Breast epithelium (tissue), 4 donors: Measurements from ENCODE around the gene ANKMY2. TPM values are rescaled to one million over a fixed set of nuclear protein-coding genes. Genes with fewer than 3 reads are reported as not detected.

Experiments
- DNase-seq, 2 donors: peaks; one replicate each; pipeline ENCODE4 v3.0.0-alpha.2; 2019; ENCODE audit warnings: low spot score in 2 of 2
- H3K27ac ChIP-seq, 2 donors: fragments of 200-600 bp; sonication (generic) in 1 of 2; one replicate each; pipeline ENCODE4 v1.5.1; 2016 to 2019; ENCODE audit warnings: mild to moderate bottlenecking in 1 of 2
- H3K27me3 ChIP-seq, 2 donors: fragments of 200-600 bp; sonication (generic) in 1 of 2; one replicate each; pipeline versions ENCODE4 v1.5.1 to v1.6.0; 2017 to 2019; ENCODE audit warnings: control low read depth in 1 of 2, mild to moderate bottlenecking in 1 of 2
- H3K36me3 ChIP-seq: fragments of 200-600 bp; one replicate; pipeline ENCODE4 v1.5.1; 2019
- H3K4me1 ChIP-seq, 2 donors: fragments of 200-600 bp; sonication (generic); one replicate each; pipeline ENCODE4 v1.5.1; 2016 to 2019; ENCODE audit warnings: control low read depth in 1 of 2
- H3K4me3 ChIP-seq, 3 donors: fragments of 200-600 bp; sonication (generic); 1 replicate in 2 of 3; 2 replicates in 1 of 3; pipeline ENCODE4 v1.5.1; 2016 to 2019; ENCODE audit warnings: mild to moderate bottlenecking in 3 of 3, moderate library complexity in 2 of 3
- H3K9me3 ChIP-seq, 2 donors: fragments of 200-600 bp; sonication (generic) in 1 of 2; one replicate each; pipeline ENCODE4 v1.5.1; 2016 to 2019; ENCODE audit warnings: control low read depth in 1 of 2
- POLR2A ChIP-seq: fragments of 450-650 bp; IDR thresholded peaks from one replicate; pipeline ENCODE4 v1.6.1; 2016; ENCODE audit warnings: antibody characterized with exemption, mild to moderate bottlenecking, moderate library complexity
- POLR2AphosphoS5 ChIP-seq, 3 donors: sonication (generic); formaldehyde crosslinking; IDR thresholded peaks; one replicate each; pipeline ENCODE4 v1.6.1; 2017; ENCODE audit warnings: antibody characterized with exemption in 3 of 3
- intact Hi-C: fragments of 100-400 bp; cut with DNase I; formaldehyde crosslinking; loops from one replicate; pipeline ENCODE4 v1.15.1; 2023; ENCODE audit warnings: low total_unique reads
- total RNA-seq, 3 donors: library from RNA; depleted of rRNA; stranded (reverse); fragments of >200 nt; gene quantifications; one replicate each; pipeline ENCODE4 v1.1.0, GENCODE V29; 2016
- TF ChIP-seq, protein P1 (sequence below), 3 donors: fragments of 450-650 bp; IDR thresholded peaks; one replicate each; pipeline ENCODE4 v1.5.1; 2016 to 2017; ENCODE audit warnings: antibody characterized with exemption in 3 of 3, mild to moderate bottlenecking in 3 of 3, moderate library complexity in 3 of 3

Gene ANKMY2
- total RNA-seq, 3 donors from 2014 or later: 14.9 to 24.4 (median 18.4) TPM

GRCh38 chr7:16587790-16588189, 57.8 kb downstream of the ANKMY2 start:
- intact Hi-C loops: no loop called here

GRCh38 chr7:16587129-16587528, 58.4 kb downstream of the ANKMY2 start:
- Histone ChIP-seq H3K4me1 (no peaks in the 10 kb centered on the region), H3K4me3 (no peak overlapping the region), H3K27ac (no peak overlapping the region), H3K9me3 (no peaks in the 10 kb centered on the region), H3K36me3 (no peaks in the 10 kb centered on the region), H3K27me3 (no peaks in the 10 kb centered on the region)
- intact Hi-C loops: no loop called here
- DNase-seq: no peak
- no peak for TF ChIP-seq POLR2A
- TF ChIP-seq, protein P1, sequence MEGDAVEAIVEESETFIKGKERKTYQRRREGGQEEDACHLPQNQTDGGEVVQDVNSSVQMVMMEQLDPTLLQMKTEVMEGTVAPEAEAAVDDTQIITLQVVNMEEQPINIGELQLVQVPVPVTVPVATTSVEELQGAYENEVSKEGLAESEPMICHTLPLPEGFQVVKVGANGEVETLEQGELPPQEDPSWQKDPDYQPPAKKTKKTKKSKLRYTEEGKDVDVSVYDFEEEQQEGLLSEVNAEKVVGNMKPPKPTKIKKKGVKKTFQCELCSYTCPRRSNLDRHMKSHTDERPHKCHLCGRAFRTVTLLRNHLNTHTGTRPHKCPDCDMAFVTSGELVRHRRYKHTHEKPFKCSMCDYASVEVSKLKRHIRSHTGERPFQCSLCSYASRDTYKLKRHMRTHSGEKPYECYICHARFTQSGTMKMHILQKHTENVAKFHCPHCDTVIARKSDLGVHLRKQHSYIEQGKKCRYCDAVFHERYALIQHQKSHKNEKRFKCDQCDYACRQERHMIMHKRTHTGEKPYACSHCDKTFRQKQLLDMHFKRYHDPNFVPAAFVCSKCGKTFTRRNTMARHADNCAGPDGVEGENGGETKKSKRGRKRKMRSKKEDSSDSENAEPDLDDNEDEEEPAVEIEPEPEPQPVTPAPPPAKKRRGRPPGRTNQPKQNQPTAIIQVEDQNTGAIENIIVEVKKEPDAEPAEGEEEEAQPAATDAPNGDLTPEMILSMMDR (IDR thresholded peaks at IDR 0.05): no peak
- TF ChIP-seq POLR2AphosphoS5 (IDR thresholded peaks at IDR 0.05): no peak

More at GRCh38 chr7:16587790-16588189, 57.8 kb downstream of the ANKMY2 start:
- no peak overlapping the region for H3K27ac ChIP-seq
- no peaks in the 10 kb centered on the region for H3K9me3 ChIP-seq
- H3K27me3 ChIP-seq: no peaks in the 10 kb centered on the region
- no peak for DNase-seq
- H3K36me3 ChIP-seq: no peaks in the 10 kb centered on the region
- no peak for TF ChIP-seq POLR2A
- TF ChIP-seq, protein P1 (IDR thresholded peaks at IDR 0.05): no peak
- TF ChIP-seq POLR2AphosphoS5 (IDR thresholded peaks at IDR 0.05): no peak
- H3K4me1 ChIP-seq: no peaks in the 10 kb centered on the region
- no peak overlapping the region for H3K4me3 ChIP-seq

GRCh38 chr7:16586081-16586874, 59.3 kb downstream of the ANKMY2 start:
- Histone ChIP-seq H3K27me3 (no peaks in the 10 kb centered on the region), H3K9me3 (no peaks in the 10 kb centered on the region), H3K4me1 (no peaks in the 10 kb centered on the region), H3K27ac (no peak overlapping the region), H3K36me3 (no peaks in the 10 kb centered on the region), H3K4me3 (no peak overlapping the region)
- DNase-seq: no peak
- TF ChIP-seq POLR2A: no peak
- no peak for TF ChIP-seq POLR2AphosphoS5 (IDR thresholded peaks at IDR 0.05)
- TF ChIP-seq, protein P1 (IDR thresholded peaks at IDR 0.05): no peak
- intact Hi-C loops: no loop called here

DNA sequence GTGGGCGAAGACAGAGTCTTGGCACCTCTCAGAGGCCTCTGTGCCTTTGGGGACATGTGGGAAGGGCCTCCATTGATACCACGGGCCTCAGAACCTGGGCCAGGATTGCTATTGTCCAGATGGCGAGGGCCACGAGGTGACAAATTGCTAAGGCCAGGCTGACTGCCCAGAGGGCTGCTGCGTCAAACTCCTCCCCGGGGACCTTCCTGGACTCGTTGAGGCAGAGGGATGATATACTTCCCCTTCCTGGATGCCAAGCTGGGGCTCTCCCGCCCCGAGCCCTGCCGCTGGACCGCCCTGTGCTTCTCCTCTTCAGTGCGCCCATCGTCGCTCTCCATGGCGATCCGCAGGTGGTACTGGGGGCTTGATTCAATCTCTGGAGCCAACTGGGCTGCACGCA, 60.0 kb downstream of the ANKMY2 start:
- intact Hi-C loops: no loop called here
- Histone ChIP-seq H3K36me3 (no peaks in the 10 kb centered on the region), H3K27me3 (no peaks in the 10 kb centered on the region), H3K4me3 (no peak overlapping the region), H3K27ac (no peak overlapping the region), H3K9me3 (no peaks in the 10 kb centered on the region), H3K4me1 (no peaks in the 10 kb centered on the region)
- DNase-seq: no peak
- TF ChIP-seq POLR2A (no peak), POLR2AphosphoS5 (IDR thresholded peaks at IDR 0.05) (no peak)
- TF ChIP-seq, protein P1 (IDR thresholded peaks at IDR 0.05): no peak

GRCh38 chr7:16583834-16584233, 61.7 kb downstream of the ANKMY2 start:
- no peaks in the 10 kb centered on the region for H3K4me1 ChIP-seq
- no peaks in the 10 kb centered on the region for H3K36me3 ChIP-seq
- DNase-seq: no peak
- no peaks in the 10 kb centered on the region for H3K9me3 ChIP-seq
- TF ChIP-seq, protein P1 (IDR thresholded peaks at IDR 0.05): no peak
- TF ChIP-seq POLR2AphosphoS5 (IDR thresholded peaks at IDR 0.05) (no peak), POLR2A (no peak)
- no peak overlapping the region for H3K4me3 ChIP-seq
- intact Hi-C loops: no loop called here
- H3K27me3 ChIP-seq: no peaks in the 10 kb centered on the region
- no peak overlapping the region for H3K27ac ChIP-seq
